Neural progenitor cell (in vitro differentiated cells): ENCODE data around the gene MACROD1. TPM values are rescaled to one million over a fixed set of nuclear protein-coding genes. Genes with fewer than 3 reads are reported as not detected.

Experiments used
- DNase-seq: peaks from one replicate; pipeline ENCODE4 v3.0.0-alpha.2; 2016; ENCODE audit warnings: low spot score
- H2AFZ ChIP-seq: fragments of 200-600 bp; sonication (generic); replicated peaks from 2 replicates; pipeline ENCODE4 v1.6.1; 2016; ENCODE audit warnings: antibody characterized with exemption
- H3F3A ChIP-seq: fragments of 200-600 bp; sonication (generic); 2 replicates; pipeline ENCODE4 v1.6.1; 2016; ENCODE audit warnings: antibody characterized with exemption, low read depth
- H3K27ac ChIP-seq: fragments of 200-600 bp; sonication (generic); 2 replicates; pipeline ENCODE4 v1.5.1; 2016; ENCODE audit warnings: mild to moderate bottlenecking
- H3K27me3 ChIP-seq: fragments of 200-600 bp; sonication (generic); 2 replicates; pipeline ENCODE4 v1.6.1; 2016; ENCODE audit warnings: mild to moderate bottlenecking, moderate library complexity
- H3K36me3 ChIP-seq: fragments of 200-600 bp; sonication (generic); 2 replicates; pipeline ENCODE4 v1.5.1; 2016
- H3K4me1 ChIP-seq: fragments of 200-600 bp; sonication (generic); 2 replicates; pipeline ENCODE4 v1.6.1; 2016; ENCODE audit warnings: mixed run types
- H3K4me2 ChIP-seq: fragments of 200-600 bp; sonication (generic); 2 replicates; pipeline ENCODE4 v1.6.1; 2016
- H3K4me3 ChIP-seq: fragments of 200-600 bp; sonication (generic); 2 replicates; pipeline ENCODE4 v1.5.1; 2016
- H3K79me2 ChIP-seq: fragments of 200-600 bp; sonication (generic); 2 replicates; pipeline ENCODE4 v1.6.1; 2016; ENCODE audit warnings: low read depth
- H3K9ac ChIP-seq: fragments of 200-600 bp; sonication (generic); 2 replicates; pipeline ENCODE4 v1.6.1; 2016
- H3K9me3 ChIP-seq: fragments of 200-600 bp; sonication (generic); 2 replicates; pipeline ENCODE4 v1.5.1; 2016; ENCODE audit warnings: low read depth
- H4K20me1 ChIP-seq: fragments of 200-600 bp; sonication (generic); 2 replicates; pipeline ENCODE4 v1.6.1; 2016; ENCODE audit warnings: low read depth
- H3K27ac Mint-ChIP-seq: 3 replicates; pipeline ENCODE4 v1.8.0; 2021; ENCODE audit warnings: mixed read lengths
- H3K27me3 Mint-ChIP-seq: 2 replicates; pipeline ENCODE4 v1.8.0; 2022; ENCODE audit warnings: low read depth, mild to moderate bottlenecking, inconsistent platforms, moderate library complexity, mixed read lengths; ENCODE audit not compliant: insufficient read depth
- H3K36me3 Mint-ChIP-seq: 3 replicates; pipeline ENCODE4 v1.8.0; 2021; ENCODE audit warnings: mixed read lengths
- H3K4me1 Mint-ChIP-seq: 3 replicates; pipeline ENCODE4 v1.8.0; 2021; ENCODE audit warnings: mixed read lengths
- H3K4me3 Mint-ChIP-seq: 3 replicates; pipeline ENCODE4 v1.8.0; 2021; ENCODE audit warnings: mild to moderate bottlenecking, moderate library complexity, mixed read lengths
- H3K9me3 Mint-ChIP-seq: 3 replicates; pipeline ENCODE4 v1.8.0; 2020; ENCODE audit warnings: mixed read lengths
- EZH2 ChIP-seq: fragments of 200-600 bp; sonication (generic); IDR thresholded peaks from 2 replicates; pipeline ENCODE4 v1.6.1; 2017; ENCODE audit warnings: antibody characterized with exemption, mild to moderate bottlenecking, moderate library complexity
- EZH2phosphoT487 ChIP-seq: fragments of 200-600 bp; sonication (generic); IDR thresholded peaks from 2 replicates; pipeline ENCODE4 v1.6.1; 2017; ENCODE audit warnings: antibody characterized with exemption
- total RNA-seq: library from RNA; depleted of rRNA; stranded (reverse); fragments of >200 nt; gene quantifications from 2 replicates; pipeline ENCODE4 v1.2.3, GENCODE V29; 2015; ENCODE audit warnings: low replicate concordance
- TF ChIP-seq, protein P1 (sequence below): fragments of 200-600 bp; sonication (generic); IDR thresholded peaks from 2 replicates; pipeline ENCODE4 v1.5.1; 2017; ENCODE audit warnings: antibody characterized with exemption, mild to moderate bottlenecking

The MACROD1 gene
- total RNA-seq, 1 donor from 2014 or later, result 11.9 TPM

DNA sequence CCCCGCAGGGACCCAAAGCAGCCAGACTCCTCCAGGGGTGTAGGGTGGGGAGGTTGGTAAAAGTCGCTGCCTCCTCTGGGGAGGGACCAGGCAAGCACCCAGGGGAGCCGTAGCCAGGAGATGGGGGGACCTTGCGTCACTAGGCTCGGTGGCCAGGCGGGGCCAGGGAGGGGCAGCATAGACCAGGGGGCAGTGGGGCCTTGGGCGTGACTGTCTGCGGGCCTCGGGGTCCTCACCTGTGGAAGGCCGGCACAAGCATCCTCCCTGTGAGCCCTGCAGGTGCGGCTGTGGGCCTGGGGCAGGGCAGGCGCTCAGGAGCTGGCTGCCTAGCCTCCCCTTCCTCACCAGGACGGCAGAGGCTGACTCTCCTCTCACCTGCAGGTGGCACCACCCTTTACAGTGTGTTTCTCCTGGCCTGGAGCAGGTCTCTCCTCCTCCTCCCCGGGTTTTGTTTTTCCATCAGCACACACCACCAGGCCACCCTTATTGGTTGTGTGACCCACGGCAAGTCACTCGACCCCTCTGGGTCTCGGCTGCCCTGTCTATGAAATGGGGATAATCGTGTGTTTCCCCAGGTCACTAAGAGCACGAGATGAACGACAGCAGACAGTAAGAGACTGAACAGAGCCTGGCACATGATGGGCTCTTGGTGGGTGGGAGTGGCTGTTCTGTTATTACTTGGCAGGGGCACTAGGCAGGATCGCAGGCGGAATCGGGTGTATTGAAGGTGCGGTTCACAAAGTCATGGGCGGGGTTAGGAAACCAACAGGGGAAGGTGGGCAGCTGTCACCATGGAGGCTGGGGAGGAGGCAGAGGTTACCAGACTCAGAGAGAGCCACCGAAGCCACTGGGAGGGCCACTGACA lies 77.5 kb downstream of the MACROD1 start:
- Histone ChIP-seq H3K27me3 (no peaks in the 10 kb centered on the region), H3K36me3 (no peaks in the 10 kb centered on the region), H2AFZ (no peak overlapping the region), H4K20me1 (peaks cover 22% of the 10 kb centered on the region), H3K4me1 (peaks cover 47% of the 10 kb centered on the region), H3K9ac (no peak overlapping the region), H3F3A (peaks cover 14% of the 10 kb centered on the region), H3K9me3 (no peaks in the 10 kb centered on the region), H3K4me2 (no peak overlapping the region), H3K27ac (no peak overlapping the region), H3K4me3 (no peak overlapping the region), H3K79me2 (no peaks in the 10 kb centered on the region)
- peak overlapping the region; percentile 54 for H3K4me3 Mint-ChIP-seq
- H3K27ac Mint-ChIP-seq, result peak overlapping the region; percentile 78
- H3K9me3 Mint-ChIP-seq, result no peaks in the 10 kb centered on the region
- DNase-seq, result peak; percentile 72
- H3K27me3 Mint-ChIP-seq, result peaks cover 17% of the 10 kb centered on the region
- H3K4me1 Mint-ChIP-seq, result peaks cover 56% of the 10 kb centered on the region
- no peaks in the 10 kb centered on the region for H3K36me3 Mint-ChIP-seq
- no peak for TF ChIP-seq EZH2phosphoT487
- TF ChIP-seq EZH2, result no peak
- TF ChIP-seq, protein P1, sequence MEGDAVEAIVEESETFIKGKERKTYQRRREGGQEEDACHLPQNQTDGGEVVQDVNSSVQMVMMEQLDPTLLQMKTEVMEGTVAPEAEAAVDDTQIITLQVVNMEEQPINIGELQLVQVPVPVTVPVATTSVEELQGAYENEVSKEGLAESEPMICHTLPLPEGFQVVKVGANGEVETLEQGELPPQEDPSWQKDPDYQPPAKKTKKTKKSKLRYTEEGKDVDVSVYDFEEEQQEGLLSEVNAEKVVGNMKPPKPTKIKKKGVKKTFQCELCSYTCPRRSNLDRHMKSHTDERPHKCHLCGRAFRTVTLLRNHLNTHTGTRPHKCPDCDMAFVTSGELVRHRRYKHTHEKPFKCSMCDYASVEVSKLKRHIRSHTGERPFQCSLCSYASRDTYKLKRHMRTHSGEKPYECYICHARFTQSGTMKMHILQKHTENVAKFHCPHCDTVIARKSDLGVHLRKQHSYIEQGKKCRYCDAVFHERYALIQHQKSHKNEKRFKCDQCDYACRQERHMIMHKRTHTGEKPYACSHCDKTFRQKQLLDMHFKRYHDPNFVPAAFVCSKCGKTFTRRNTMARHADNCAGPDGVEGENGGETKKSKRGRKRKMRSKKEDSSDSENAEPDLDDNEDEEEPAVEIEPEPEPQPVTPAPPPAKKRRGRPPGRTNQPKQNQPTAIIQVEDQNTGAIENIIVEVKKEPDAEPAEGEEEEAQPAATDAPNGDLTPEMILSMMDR, result peak; percentile 60

DNA sequence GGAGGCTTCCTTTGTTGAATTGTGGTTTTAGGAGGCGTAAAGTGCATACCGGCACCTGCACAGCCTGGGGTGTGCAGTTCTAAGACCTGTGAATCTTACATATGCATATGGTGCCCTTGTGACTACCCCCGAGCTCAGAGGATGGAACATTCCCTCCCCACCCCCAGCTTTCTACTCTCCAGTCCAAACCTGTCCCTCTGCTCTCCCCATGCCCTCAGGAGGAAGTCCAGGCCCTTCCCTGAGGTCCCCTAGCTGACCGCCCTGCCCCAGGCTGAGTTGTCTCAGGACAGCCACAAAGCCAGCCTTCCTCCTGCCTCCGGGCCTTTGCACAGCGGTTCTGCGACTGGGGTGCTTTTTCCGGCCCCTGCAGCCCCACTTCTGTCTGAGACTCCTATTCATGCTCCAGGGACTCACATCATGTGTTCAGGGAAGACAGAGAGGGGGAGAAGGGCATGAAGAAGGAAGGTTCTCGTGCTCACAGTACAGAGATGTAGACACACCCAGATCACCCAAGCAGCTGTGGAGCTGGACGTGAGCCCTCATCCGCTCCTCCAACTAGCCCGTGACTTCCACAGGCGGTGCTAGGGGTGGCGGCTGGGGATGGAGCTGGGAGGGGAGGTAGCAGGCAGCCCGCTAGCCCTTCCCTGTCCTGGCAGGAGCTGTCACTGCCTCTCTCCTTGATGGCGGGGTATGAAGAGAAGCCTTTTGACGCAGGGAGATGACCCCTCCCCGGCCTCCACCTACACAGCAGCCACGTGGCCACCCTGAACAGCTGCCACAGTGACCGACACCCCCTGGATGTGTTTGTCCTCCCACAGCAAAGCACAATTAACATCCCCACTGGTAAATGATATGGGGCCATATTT lies 79.4 kb downstream of the MACROD1 start:
- no peaks in the 10 kb centered on the region for H3K9me3 Mint-ChIP-seq
- DNase-seq, result no peak
- H3K4me1 ChIP-seq, result peaks cover 31% of the 10 kb centered on the region
- no peak overlapping the region for H3K9ac ChIP-seq
- H4K20me1 ChIP-seq, result peaks cover 7% of the 10 kb centered on the region
- no peaks in the 10 kb centered on the region for H3K27me3 ChIP-seq
- H3K27ac ChIP-seq, result no peak overlapping the region
- H3K27me3 Mint-ChIP-seq, result peaks cover 8% of the 10 kb centered on the region
- no peak overlapping the region for H3K4me3 ChIP-seq
- H3K4me2 ChIP-seq, result no peak overlapping the region
- peak overlapping the region; percentile 27 for H3K4me3 Mint-ChIP-seq
- H3K27ac Mint-ChIP-seq, result peak overlapping the region; percentile 69
- H3F3A ChIP-seq, result peaks cover 8% of the 10 kb centered on the region
- no peaks in the 10 kb centered on the region for H3K79me2 ChIP-seq
- no peaks in the 10 kb centered on the region for H3K36me3 Mint-ChIP-seq
- H3K36me3 ChIP-seq, result no peaks in the 10 kb centered on the region
- no peak overlapping the region for H2AFZ ChIP-seq
- H3K9me3 ChIP-seq, result no peaks in the 10 kb centered on the region
- H3K4me1 Mint-ChIP-seq, result peaks cover 40% of the 10 kb centered on the region
- TF ChIP-seq, protein P1, result no peak
- TF ChIP-seq EZH2, result no peak
- TF ChIP-seq EZH2phosphoT487, result no peak

DNA sequence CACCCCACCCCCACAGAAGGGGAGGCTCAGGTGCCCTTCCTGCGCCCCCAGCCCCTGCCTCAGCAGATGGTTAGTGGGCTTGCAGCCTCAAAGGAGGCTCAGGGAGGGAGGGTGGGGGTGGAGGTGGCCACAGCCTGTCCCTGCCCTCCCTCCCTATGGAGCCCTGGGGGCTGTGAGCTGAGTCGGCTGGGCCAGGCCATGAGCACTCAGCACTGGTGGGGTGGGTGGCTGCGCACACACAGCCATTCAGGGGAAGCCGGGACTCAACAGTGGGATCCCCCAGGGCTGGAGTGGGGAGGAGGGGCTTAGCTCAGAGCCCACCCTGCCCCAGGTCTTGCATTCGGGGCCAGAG lies 80.0 kb downstream of the MACROD1 start:
- H3K27ac ChIP-seq, result no peak overlapping the region
- no peaks in the 10 kb centered on the region for H3K36me3 ChIP-seq
- no peak overlapping the region for H3K4me3 Mint-ChIP-seq
- peaks cover 7% of the 10 kb centered on the region for H4K20me1 ChIP-seq
- H3K27me3 ChIP-seq, result no peaks in the 10 kb centered on the region
- no peak overlapping the region for H2AFZ ChIP-seq
- H3K4me1 Mint-ChIP-seq, result peaks cover 34% of the 10 kb centered on the region
- H3K79me2 ChIP-seq, result no peaks in the 10 kb centered on the region
- no peak for TF ChIP-seq EZH2phosphoT487
- H3K4me2 ChIP-seq, result no peak overlapping the region
- peaks cover 9% of the 10 kb centered on the region for H3K27me3 Mint-ChIP-seq
- no peak overlapping the region for H3K9ac ChIP-seq
- H3K27ac Mint-ChIP-seq, result no peak overlapping the region
- no peaks in the 10 kb centered on the region for H3K9me3 Mint-ChIP-seq
- no peaks in the 10 kb centered on the region for H3K9me3 ChIP-seq
- no peak overlapping the region for H3K4me3 ChIP-seq
- H3K4me1 ChIP-seq, result peaks cover 24% of the 10 kb centered on the region
- peaks cover 8% of the 10 kb centered on the region for H3F3A ChIP-seq
- peaks cover 2% of the 10 kb centered on the region for H3K36me3 Mint-ChIP-seq
- DNase-seq, result no peak
